Pulmonary artery endothelial cell (primary cell): ENCODE measurements around the gene NDUFS7. TPM values are rescaled to one million over a fixed set of nuclear protein-coding genes. Genes with fewer than 3 reads are reported as not detected.

Experiments
- DNase-seq: peaks from one replicate; pipeline ENCODE4 v3.0.0-alpha.2; 2011; ENCODE audit warnings: low read depth, low spot score
- total RNA-seq: library from RNA; depleted of rRNA; stranded (reverse); fragments of >200 nt; gene quantifications from 2 replicates; pipeline ENCODE4 v1.2.3, GENCODE V29; 2014

Gene NDUFS7
- total RNA-seq, 1 donor from 2014 or later, result 68.7 TPM

DNA sequence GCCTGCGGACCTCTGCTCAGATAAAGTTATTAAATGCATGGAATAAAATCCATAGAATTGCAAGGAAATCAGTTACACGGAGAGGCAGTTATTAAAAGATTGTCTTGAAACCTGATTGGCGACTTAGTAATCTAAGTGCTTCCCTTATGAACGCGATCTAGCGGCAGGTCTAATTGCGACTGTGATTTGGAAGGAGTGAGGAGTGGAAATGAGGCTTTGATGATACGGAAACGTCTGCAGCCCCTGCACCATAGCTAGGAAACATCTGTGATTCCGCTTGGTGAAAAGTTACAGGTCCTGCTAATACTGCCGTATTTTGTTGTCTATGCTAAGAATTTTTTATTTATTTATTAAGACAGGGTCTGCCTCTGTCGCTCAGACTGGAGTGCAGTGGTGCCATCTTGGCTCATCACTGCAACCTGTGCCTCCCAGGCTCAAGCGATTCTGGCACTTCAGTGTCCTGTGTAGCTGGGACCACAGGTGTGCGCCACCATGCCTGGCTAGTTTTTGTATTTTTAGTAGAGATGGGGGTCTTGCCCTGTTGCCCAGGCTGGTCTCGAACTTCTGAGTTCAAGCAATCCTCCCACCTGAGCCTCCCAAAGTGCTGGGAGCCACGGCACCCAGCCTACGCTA, 887 bp downstream of the NDUFS7 start:
- DNase-seq, result no peak

DNA sequence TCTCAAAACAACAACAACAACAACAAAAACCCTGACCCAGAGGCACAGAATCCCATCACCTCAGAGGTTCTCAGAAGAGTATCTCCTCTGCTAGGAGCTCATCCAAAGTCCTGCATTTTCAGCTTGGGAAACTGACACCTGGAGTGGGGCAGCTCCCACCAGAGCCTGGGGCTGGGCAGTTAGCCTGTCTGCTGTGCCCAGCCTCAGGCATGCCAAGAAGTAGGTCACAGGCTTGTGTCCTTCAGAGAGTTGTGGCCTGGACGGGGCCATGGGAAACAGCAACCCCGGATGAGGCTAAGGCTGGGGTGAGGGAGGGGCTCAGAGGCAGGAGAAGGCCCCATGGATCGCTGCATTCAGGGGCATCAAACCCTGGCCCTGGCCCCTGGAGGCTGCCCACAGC, 2.1 kb downstream of the NDUFS7 start:
- DNase-seq, result no peak

DNA sequence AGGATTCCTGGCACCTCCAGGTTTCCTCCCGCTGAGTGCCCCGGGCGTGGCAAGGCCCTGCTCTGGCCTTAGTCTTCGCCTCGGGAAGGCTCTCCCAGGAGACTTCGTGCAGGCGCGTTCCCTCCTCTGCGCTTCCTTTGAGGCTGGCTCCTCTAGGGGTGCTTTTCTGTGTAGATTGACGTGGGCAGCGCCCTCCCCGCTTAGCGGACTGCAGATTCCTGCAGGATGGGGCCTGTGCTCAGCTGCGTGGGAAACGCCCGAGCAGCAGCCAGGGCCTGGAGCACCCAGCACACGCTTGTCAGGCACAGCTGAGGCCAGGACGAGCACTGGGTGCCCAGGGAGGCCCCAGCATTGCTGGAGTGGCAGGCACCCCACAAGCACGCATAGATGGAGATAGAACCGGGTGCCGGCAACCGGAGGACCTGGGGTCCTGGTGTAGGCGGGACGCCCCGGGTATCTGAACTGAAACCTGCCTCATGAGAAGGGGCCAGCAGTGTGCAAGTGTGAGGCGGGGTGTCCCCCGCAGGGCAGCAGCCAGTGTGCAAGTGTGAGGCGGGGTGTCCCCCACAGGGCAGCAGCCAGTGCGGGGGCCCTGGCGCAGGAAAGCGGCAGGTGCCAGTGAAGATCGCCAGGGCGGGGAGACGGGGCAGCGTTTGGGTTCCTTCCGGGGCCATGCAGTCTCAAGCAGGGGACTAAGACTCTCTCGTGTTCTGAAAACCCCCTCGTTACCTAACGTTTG, 3.4 kb downstream of the NDUFS7 start:
- no peak for DNase-seq

DNA sequence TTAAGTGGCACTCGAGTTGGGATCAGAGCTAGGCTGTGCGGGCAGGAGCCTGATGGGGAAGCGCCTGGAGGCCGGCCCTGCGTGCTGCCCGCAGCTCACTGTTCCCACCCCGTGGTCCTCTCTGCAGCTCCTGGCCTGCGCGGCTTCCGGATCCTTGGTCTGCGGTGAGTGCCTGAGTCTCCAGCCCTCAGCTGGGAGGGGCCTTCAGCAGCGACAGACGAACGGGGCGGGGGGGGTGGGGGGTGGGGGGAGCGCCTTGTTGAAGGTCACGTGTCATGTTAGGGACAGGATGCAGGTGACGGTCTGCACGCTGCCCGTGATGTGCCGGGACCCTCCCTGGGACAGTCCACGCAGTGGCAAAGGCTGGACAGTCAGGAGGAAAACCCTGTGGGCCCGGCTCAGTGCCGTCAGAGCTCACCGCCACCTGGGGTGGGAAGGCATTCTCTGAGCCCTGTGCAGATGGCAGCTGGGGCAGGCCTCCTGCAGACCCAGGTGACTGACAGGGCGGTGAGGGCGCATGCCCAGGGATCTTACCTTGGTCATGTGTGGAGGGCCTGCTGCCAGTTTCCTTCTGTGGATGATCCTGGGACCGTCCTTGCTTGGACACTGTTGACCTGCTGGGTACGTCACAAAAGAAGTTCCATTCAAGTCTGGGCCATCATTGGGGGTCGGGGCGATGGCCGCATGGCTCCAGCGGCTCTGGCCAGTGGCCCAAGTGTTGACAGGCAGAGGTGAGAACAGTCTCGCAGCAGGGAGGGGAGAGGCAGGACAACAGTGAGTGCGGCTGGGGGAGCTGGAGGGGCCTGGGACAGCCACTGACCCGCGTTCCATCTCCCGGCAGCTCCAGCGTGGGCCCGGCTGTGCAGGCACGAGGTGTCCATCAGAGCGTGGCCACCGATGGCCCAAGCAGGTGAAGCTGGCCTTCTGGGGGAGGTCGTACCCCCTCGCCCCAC, 4.3 kb downstream of the NDUFS7 start:
- DNase-seq, result no peak

DNA sequence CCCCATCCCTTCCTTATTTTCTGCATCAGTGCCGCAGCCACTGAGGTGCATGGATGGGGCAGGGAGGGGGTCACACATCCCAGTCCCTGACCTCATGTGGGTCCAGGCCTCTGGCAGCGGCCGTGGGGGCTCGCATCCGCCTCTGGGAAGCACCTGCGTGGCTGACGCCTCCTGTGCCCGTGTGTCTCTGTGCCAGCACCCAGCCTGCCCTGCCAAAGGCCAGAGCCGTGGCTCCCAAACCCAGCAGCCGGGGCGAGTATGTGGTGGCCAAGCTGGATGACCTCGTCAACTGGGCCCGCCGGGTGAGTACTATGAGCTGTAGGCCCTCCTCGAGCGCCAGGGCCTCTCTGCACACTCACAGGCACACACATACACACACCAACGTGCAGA, 4.9 kb downstream of the NDUFS7 start:
- no peak for DNase-seq

DNA sequence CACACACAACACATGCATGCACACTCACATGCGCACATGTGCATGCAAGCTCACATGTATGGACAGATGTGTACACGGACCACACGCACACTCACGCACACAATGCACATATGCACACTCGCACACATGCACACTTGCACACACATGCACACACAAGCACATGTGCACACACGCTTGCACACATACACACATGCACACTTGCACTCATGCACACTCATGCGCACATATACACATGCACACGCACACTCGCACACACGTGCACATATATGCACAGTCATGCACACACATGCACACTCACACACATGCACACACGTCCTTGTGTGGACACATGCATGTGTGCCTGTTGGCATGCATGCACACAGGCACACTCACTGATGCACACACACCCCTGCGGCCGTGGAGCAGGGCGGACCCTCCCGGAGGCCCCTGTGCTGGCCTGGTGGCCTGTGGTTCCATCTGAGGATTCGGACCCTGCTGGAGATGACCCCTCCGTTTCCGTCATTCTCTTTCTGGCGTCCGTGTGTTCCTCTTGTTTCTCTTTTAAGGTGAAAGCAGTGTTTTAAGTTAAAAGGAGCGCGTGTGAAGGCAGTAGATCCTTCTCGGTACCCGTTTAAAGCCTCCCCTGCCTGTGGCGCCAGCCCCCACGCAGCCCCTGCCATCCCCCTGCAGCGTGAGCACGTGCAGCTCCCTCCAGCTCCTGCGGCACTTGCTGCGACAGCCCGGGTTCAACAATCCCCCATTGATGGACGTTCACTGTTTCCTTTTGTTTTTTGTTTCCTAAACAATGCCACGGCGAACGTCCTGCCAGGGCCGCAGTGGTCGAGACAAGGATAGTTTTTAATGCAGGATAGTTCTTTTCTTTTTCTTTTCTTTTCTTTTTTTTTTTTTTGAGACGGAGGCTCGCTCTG, 5.6 kb downstream of the NDUFS7 start:
- DNase-seq, result no peak

DNA sequence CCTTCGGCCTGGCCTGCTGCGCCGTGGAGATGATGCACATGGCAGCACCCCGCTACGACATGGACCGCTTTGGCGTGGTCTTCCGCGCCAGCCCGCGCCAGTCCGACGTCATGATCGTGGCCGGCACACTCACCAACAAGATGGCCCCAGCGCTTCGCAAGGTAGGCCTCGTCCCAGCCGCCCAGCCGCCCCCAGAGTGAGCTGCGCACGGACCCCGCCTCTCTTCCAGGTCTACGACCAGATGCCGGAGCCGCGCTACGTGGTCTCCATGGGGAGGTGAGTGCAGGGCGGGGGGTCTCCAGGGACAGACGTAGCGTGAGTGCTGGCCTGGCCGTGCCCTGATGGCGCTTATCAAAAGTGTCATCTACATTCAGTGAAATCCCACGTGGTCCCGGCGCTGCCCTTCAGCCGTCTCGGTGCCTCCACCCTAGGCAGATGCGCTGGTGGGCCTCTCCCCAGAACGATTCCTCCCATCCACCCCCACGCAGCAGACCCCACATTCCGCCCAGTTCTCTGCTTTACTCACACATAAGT, 7.2 kb downstream of the NDUFS7 start:
- DNase-seq, result no peak

DNA sequence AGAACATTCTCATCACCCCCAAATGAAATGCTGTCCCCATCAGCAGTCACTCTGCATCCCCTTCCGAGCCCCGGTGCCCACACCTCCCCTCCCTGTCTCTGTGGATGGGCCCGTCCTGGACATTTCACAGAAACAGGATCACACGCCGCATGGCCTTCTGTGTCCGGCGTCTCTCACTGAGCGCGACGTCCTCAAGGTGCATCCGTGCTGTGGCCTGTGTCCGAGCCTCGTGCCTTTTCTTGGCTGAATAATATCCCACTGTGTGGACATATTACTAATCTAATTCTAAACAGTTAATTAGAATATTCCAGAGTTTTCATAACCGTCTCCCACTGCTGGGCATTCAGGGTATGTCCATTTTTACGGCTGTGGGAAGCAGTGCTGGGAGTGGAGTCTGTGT, 8.7 kb downstream of the NDUFS7 start:
- no peak for DNase-seq

DNA sequence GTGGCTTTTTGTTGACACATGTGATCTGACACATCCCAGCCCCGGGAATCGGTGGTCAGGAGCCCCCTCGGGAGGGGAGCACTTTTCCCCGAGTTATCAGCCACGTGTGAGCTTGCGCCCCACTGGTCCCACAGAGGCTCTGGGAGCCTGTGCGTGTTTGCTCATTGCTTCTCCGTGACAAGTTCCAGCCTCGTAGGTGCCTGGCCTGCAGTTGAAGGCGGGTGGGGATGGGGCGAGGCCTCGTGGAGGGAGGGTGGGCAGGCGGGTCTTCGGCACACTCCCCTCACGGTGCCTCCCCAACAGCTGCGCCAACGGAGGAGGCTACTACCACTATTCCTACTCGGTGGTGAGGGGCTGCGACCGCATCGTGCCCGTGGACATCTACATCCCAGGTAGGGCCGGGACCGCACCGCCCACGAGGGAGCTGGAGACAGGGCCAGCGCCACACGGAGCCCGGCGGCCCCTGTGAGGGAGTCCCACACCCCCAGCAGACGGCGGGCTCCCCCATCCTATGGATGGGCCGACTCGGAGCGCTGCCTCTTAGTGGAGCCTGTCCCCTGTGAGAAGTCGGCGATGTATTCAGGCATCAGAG, 9.3 kb downstream of the NDUFS7 start:
- DNase-seq, result no peak

DNA sequence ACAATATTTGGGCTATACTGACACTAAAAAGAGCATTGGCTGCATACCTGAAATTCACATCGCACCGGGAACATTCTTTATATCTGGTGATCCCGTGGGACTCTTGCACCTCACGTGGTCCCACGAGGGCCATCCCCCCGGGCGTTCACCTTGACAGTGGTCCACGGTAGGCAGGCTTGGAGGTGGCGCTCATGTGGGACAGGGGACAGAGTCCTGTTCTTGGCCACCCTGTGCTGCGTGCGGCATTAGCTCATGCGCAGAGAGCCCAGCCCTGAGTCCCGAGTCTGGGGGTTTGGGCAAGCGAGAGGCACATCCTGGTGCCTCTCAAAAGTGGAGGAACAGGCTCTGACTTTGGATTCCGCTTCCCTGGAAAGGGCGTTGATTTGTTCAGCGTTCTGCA, 10.1 kb downstream of the NDUFS7 start:
- no peak for DNase-seq

DNA sequence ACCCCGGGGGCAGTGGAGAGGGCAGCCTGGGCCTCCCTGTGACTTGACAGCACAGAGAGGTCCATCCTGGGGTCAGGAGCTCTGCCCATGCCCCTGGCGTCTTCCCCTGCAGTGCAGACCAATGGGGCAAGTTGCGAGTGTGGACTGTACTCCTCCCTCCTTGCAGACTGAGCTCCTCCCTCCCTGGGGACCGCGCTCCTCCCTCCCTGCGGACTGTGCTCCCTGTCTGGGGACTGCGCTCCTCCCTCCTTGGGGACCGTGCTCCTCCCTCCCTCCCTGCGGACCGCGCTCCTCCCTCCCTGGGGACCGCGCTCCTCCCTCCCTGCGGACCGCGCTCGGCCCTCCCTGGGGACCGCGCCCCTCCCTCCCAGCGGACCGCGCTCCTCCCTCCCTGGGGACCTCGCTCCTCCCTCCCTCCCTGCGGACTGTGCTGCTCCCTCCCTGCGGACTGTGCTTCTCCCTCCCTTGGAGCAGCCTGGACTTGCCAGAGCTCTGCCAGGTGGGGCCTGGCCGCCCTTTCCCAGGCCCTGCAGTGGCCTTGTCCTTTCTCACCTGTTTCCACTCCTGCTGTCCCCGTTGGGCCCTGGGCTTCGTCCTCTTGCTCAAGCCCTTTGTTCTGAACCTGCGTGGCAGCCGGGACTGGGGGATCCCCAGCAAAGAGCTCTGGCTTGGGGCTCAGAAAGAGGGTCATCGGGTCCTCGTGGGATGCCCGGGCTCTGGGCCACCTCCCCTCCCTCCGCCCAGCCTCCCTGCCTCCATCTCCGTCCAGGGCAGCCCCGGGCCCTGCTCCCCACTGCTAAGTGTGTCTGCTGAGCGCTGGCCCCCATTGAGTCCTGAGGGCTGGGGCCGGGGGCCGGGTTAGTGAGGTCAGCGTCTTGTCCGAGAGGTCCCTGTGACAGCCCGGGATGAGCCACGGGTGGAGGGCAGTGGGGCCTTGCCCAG, 10.8 kb downstream of the NDUFS7 start:
- no peak for DNase-seq

DNA sequence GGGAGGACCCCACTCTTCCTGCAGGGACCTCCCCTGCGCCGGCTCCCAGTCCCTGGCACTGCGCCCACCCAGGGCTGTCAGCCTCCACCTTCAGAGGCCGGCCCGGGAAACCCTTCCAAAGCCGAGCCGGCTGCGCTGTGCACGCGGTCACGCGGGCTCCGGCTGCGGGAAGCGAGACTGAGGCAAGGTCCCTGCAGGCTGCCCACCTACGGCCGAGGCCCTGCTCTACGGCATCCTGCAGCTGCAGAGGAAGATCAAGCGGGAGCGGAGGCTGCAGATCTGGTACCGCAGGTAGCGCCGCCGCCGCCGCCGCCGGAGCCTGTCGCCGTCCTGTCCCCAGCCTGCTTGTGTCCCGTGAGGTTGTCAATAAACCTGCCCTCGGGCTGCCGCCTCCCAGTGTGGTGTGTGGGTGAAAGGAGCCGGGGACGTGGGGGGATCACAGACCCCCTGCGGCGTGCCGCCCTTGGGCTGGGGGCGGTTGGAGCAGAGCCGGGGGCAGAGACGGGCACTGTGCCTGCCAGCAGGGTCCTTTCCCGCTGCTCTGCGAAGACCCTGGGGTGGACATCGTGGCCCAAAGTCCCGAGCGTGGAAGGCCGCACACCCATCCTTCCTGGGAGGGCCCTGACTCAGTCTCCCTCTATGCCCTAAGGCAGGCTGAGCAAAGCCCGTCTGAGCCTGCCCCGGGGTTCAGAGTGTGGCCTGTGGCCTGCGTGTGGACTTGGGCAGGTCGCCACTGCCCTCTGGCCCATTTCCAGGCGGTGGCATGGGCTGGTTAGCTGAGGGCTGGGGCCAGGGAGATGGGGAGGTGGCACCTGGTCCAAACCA, 11.7 kb downstream of the NDUFS7 start:
- DNase-seq, result no peak

DNA sequence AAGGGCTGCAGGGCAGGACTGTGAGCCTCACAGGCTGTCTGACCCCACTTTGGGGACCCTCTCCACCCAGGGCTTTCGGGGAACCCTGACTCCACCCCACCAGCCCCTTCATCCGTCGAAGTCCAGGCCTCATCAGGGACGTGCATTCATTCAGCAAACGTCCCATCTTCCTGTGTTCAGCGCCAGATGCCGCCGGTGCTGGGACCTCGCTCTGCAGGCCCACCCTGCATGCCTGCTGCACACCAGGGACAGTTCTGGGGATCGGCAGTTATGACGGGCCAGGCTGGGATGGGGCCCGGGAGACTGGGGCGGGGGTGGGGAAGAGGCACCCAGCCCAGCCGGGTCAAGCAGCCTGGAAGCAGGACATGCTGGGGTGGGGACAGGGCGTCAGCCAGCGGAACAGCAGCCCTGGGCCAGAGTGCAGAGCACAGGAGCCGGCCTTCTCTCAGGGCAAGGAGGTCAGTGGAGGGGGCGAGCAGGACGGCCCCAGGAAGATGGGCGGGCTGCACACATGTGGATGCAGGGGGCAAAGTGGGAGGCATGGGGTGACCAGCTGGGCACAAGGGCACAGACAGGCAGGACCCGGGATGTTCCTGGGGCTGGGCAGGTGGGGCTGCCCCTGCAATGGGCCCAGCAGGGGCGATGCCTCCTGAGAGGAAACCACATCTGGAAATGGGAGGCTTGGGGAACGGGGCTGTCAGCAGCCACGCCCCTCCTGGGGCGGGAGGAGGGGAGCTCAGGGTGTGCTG, 12.5 kb downstream of the NDUFS7 start:
- DNase-seq, result no peak

DNA sequence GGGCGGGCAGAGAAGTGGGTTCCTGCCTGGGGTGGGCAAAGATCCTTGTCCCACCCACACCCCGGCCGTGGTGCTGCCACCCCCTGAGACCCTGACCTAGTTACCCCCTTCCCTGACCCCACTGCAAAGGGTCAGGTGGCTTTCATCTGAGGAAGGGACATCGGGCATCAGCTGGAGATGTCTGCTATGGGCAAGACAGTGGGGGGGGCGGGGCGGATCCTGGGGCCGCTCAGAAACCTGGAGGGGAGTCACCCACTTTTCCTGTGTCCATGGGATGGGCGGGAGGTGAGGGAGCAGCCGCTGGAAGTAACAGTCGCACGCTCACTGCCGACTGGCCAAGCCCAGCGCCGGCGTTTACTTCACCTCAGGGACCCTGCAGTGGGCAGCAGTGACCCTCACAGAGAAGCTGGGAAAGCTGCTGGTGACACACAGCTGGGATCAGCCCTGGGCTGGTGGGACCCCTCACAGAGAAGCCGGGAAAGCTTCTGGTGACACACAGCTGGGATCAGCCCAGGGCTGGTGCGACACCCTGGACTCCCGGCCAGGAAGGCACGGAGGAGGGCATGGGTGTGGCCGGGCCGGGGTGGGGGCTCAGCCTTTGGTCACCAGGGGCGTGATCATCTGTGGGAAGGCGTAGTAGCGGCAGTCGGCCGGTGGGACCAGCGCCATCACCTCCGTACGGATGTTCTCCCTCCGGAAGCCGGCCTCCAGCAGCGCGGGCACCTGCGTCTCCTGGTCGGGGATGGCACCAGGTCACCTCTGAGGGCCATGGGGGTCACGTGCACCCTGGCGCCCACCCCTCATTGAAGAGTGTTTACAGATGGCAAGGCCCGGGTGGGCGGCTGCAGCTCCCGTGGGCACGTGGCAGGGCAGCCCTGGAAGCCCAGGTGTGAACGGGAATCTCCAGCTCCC, 13.3 kb downstream of the NDUFS7 start:
- DNase-seq, result no peak

DNA sequence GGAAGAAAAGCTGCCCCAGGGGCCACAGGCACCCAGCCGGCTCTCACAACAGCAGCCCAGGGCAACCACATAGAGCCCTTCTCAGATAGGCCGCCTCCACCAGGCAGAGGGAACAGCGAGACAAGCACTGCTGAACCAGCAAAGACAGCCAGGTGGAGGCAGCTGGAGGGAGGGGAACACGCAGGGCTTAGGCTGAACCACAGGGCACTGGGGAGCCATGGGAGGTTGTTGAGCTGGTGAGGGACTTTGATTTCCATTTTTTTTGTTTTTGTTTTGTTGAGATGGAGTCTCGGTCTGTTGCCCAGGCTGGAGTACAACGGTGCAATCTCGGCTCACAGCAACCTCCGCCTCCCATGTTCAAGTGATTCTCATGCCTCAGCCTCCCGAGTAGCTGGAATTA, 14.1 kb downstream of the NDUFS7 start:
- DNase-seq, result no peak

DNA sequence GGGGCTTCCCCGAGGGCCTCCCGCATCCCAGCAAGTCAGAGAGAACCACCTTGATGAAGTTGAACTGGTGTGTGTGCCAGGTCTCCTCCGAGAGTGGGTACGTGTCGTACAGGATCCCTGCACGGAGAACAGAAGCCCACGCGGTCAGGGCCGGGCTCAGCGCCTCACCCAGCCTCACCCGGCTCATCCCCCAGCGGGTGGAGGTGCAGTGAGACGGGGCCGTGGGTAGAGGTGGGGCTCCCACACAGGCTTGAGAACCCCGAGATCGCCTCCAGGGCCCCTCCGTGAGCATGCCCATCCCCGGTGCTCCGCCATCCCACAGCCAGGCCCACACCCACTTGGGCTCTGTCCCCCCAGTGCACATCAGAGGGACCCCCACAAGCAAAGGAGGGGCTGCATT, 15.4 kb downstream of the NDUFS7 start:
- no peak for DNase-seq

DNA sequence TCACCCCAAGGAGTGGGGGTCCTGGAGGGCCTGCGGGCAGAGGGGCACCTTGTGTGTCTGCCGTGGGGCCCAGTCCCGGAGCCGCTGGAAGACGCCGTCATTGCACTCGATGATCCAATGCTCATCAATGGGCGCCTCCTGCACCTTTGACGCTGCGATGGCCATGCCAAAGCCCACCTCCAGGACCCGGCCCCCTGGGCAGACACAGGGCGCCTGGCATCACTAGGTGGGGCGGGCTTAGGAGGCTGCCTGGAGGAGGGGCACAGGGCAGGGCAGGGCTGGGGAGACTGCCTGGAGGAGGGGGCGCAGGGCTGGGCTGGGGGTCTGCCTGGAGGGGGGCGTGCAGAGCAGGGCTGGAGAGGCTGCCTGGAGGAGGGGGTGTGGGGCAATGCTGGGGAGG, 16.0 kb downstream of the NDUFS7 start:
- DNase-seq, result no peak
